Measurements from ENCODE around the gene PLCG1.
"Not testable (repeated sequence)": the region's sequence is repeated elsewhere in the genome, so short reads cannot be mapped to it uniquely, and the experiment has no call there.

GRCh38 chr20:41118159-41118558 lies 19.2 kb upstream of the PLCG1 start:
- not testable (repeated sequence) for TF ChIP-seq CTCF, POLR2A (IDR thresholded peaks at IDR 0.05)

Measured in upper lobe of left lung (tissue), 4 donors.